K562 (cell line): Measurements from ENCODE around the gene ST6GALNAC3. TPM values are rescaled to one million over a fixed set of nuclear protein-coding genes. Genes with fewer than 3 reads are reported as not detected.

Experiments
- ATAC-seq: fragments of 200-7000 bp; cut with Tn5 transposase; 3 replicates; pipeline ENCODE4 v1.9.1; 2020; ENCODE audit warnings: moderate library complexity
- BruUV-seq: library from RNA; stranded (reverse); fragments of 400-500 nt; replicated peaks from 2 replicates; lab custom pipeline; 2021; lab: Mats Ljungman, UMichigan
- CTCF ChIA-PET: fragments of 300-600 bp; formaldehyde crosslinking; extraction: SDS; loops from one replicate; lab custom pipeline; 2021; ENCODE audit warnings: low intra/inter-chr PET ratio; lab: Yijun Ruan, JAX
- POLR2A ChIA-PET: fragments of 300-600, 350-650 bp; sonication (Branson Sonifier 250); formaldehyde crosslinking; extraction: SDS; loops from one replicate; lab custom pipeline; 2021; ENCODE audit warnings: antibody characterized with exemption, inconsistent platforms; lab: Yijun Ruan, JAX
- DNase-seq, 4 experiments: peaks; one replicate each; pipeline versions ENCODE4 v3.0.0 to v3.0.0-alpha.2; 2011 to 2018; ENCODE audit warnings: low spot score in 3 of 4, mixed read lengths in 3 of 4; ENCODE audit errors: extremely low read depth in 1 of 4
- FAIRE-seq: peaks from 2 replicates; lab custom pipeline; 2011; peaks lifted over from hg19 to GRCh38; lab: Jason Lieb, UNC
- H2AFZ ChIP-seq: 2 replicates; pipeline ENCODE4 v1.6.0; 2011; ENCODE audit warnings: low read depth, low read length, control low read depth, inconsistent platforms
- H3K27ac ChIP-seq: fragments of 200-600 bp; 3 replicates; pipeline ENCODE4 v1.8.0; 2011; ENCODE audit warnings: low read depth, mild to moderate bottlenecking, control low read depth, inconsistent platforms, low read length, moderate library complexity, mixed read lengths; ENCODE audit errors: extremely low read depth
- H3K27me3 ChIP-seq, 2 experiments: fragments of 300-600 bp in 1 of 2; 2 replicates in 1 of 2; 3 replicates in 1 of 2; pipeline versions ENCODE4 v1.6.0 to v1.8.0; 2011; ENCODE audit warnings: inconsistent platforms in 2 of 2, low read length in 2 of 2, mild to moderate bottlenecking in 1 of 2, mixed read lengths in 1 of 2, moderate library complexity in 1 of 2; ENCODE audit not compliant: control insufficient read depth in 2 of 2, insufficient read depth in 2 of 2
- H3K36me3 ChIP-seq: fragments of 300-600 bp; 3 replicates; pipeline ENCODE4 v1.8.0; 2011; ENCODE audit warnings: mild to moderate bottlenecking, low read length, inconsistent platforms; ENCODE audit not compliant: control insufficient read depth, insufficient read depth
- H3K4me1 ChIP-seq, 2 experiments: fragments of 200-600 bp in 1 of 2; replicated peaks in 1 of 2; 2 replicates in 1 of 2; 3 replicates in 1 of 2; pipeline versions ENCODE4 v1.5.1 to v1.8.0; 2011; ENCODE audit warnings: inconsistent platforms in 2 of 2, low read length in 2 of 2, mild to moderate bottlenecking in 1 of 2, mixed read lengths in 1 of 2, moderate library complexity in 1 of 2; ENCODE audit not compliant: control insufficient read depth in 2 of 2, insufficient read depth in 2 of 2
- H3K4me2 ChIP-seq: 2 replicates; pipeline ENCODE4 v1.6.1; 2011; ENCODE audit warnings: low read length, control low read depth, inconsistent platforms, mixed read lengths; ENCODE audit not compliant: insufficient read depth
- H3K4me3 ChIP-seq: fragments of 200-600 bp; sonication (generic), shearing (Covaris generic); 2 replicates; pipeline ENCODE4 v1.5.1; 2016; ENCODE audit warnings: control low read depth, inconsistent platforms
- H3K79me2 ChIP-seq: fragments of 200-600 bp; 3 replicates; pipeline ENCODE4 v1.8.0; 2011; ENCODE audit warnings: low read length, inconsistent platforms; ENCODE audit not compliant: control insufficient read depth, insufficient read depth
- H3K9ac ChIP-seq, 2 experiments: 2 replicates each; pipeline versions ENCODE4 v1.6.0 to v1.6.1; 2011; ENCODE audit warnings: low read depth in 2 of 2, low read length in 2 of 2, control low read depth in 1 of 2, inconsistent platforms in 1 of 2, mild to moderate bottlenecking in 1 of 2, mixed read lengths in 1 of 2; ENCODE audit not compliant: insufficient read depth in 1 of 2
- H3K9me1 ChIP-seq: one replicate; pipeline ENCODE4 v1.6.0; 2011; ENCODE audit warnings: inconsistent platforms, mild to moderate bottlenecking, low read length, moderate library complexity; ENCODE audit not compliant: control insufficient read depth, insufficient read depth
- H3K9me3 ChIP-seq: replicated peaks from 2 replicates; pipeline ENCODE4 v1.5.1; 2011; ENCODE audit warnings: low read depth, low read length, inconsistent platforms; ENCODE audit not compliant: control insufficient read depth, insufficient read depth
- H4K20me1 ChIP-seq: replicated peaks from 2 replicates; pipeline ENCODE4 v1.6.1; 2011; ENCODE audit warnings: low read length, inconsistent platforms, mixed read lengths; ENCODE audit not compliant: control insufficient read depth, insufficient read depth
- CREB3 ChIP-seq: fragments of 450-650 bp; conservative IDR thresholded peaks from 2 replicates; pipeline ENCODE4 v1.6.1; 2016; ENCODE audit warnings: missing genetic modification characterization, low read depth, mild to moderate bottlenecking, missing compliant biosample characterization, moderate library complexity
- FOS ChIP-seq: IDR thresholded peaks from 3 replicates; pipeline ENCODE4 v1.6.1; 2011; ENCODE audit not compliant: insufficient read length; ENCODE audit errors: extremely low read depth
- PBX2 ChIP-seq, 2 experiments: IDR thresholded peaks in 1 of 2; conservative IDR thresholded peaks in 1 of 2; 2 replicates each; pipeline ENCODE4 v1.6.1; 2016; ENCODE audit warnings: low read depth in 2 of 2, mild to moderate bottlenecking in 1 of 2, missing compliant biosample characterization in 1 of 2, missing genetic modification characterization in 1 of 2, moderate library complexity in 1 of 2
- SAFB2 ChIP-seq: fragments of 200-400 bp; formaldehyde crosslinking; IDR thresholded peaks from 2 replicates; pipeline ENCODE4 v1.6.1; 2018; ENCODE audit warnings: borderline replicate concordance, low read length, low read depth, moderate library complexity; ENCODE audit not compliant: severe bottlenecking
- TRIM24 ChIP-seq, 2 experiments: fragments of 450-650 bp; IDR thresholded peaks; 2 replicates each; pipeline ENCODE4 v1.6.1; 2016
- ZBTB12 ChIP-seq: fragments of 250-450 bp; sonication (Bioruptor Pico); IDR thresholded peaks from 2 replicates; pipeline ENCODE4 v1.4.0; 2020
- ZNF174 ChIP-seq: fragments of 250-450 bp; sonication (Bioruptor Pico); IDR thresholded peaks from 2 replicates; pipeline ENCODE4 v1.4.0; 2020; ENCODE audit warnings: mild to moderate bottlenecking
- ZNF347 ChIP-seq: fragments of 450-650 bp; formaldehyde crosslinking; IDR thresholded peaks from 2 replicates; pipeline ENCODE4 v1.4.0; 2020; ENCODE audit warnings: low read depth, mild to moderate bottlenecking, moderate library complexity
- WGBS: fragments of 100-300 bp; shearing (Covaris generic); methylation state at CpG from one replicate; pipeline ENCODE4 v1.1.6; 2016; ENCODE audit warnings: low coverage, mixed read lengths; ENCODE audit not compliant: insufficient coverage; ENCODE audit errors: missing lambda C conversion rate; 5-methylcytosine and 5-hydroxymethylcytosine counted together
- in situ Hi-C: fragments of 300-500 bp; cut with MboI; formaldehyde crosslinking; loops from 4 replicates; pipeline ENCODE4 v1.15.0; 2018; ENCODE audit warnings: inconsistent platforms, mixed read lengths
- intact Hi-C: fragments of 100-400 bp; cut with micrococcal nuclease; formaldehyde crosslinking; loops from 2 replicates; pipeline ENCODE4 v1.14.2; 2022
- polyA plus RNA-seq, 8 experiments: library from polyadenylated mRNA; depleted of rRNA in 4 of 8; stranded (reverse) in 5 of 8; unstranded in 3 of 8; fragments of >200 nt; fragmentation: Nextera tagmentation in 2 of 8; fragmentation: Illumina TruSeq in 1 of 8; extraction: Ambion mirVana in 2 of 8; extraction: Trizol in 1 of 8; gene quantifications; 2 replicates each; pipeline versions ENCODE4 v1.2.1 to v1.2.3, GENCODE V29; 2011 to 2014; ENCODE audit warnings: inconsistent platforms in 1 of 8, missing spikeins in 1 of 8
- total RNA-seq, 7 experiments: library from RNA; depleted of rRNA in 6 of 7; stranded (reverse); fragments of >200 nt in 6 of 7; fragmentation: Illumina TruSeq in 2 of 7; extraction: Trizol in 2 of 7; gene quantifications; 2 replicates each; pipeline versions ENCODE4 v1.2.1 to v1.2.3, GENCODE V29; 2011 to 2021; ENCODE audit warnings: low replicate concordance in 1 of 7

The ST6GALNAC3 gene
- total and polyA plus RNA-seq, 9 of the 15 experiments (the other 6 are each of a cell fraction or from before 2014, with no cell fraction given): 0.04 to 0.29 (median 0.18) TPM; not detected in 6

GRCh38 chr1:76611770-76612445 is 537.4 kb downstream of the ST6GALNAC3 start:
- intact Hi-C loops (no loop called here), in situ Hi-C loops (no loop called here)
- H3K9ac ChIP-seq: no peak overlapping the region
- H3K36me3 ChIP-seq: no peaks in the 10 kb centered on the region
- no peak for TF ChIP-seq ZBTB12 (CRISPR knock-in tag)
- TF ChIP-seq PBX2 (CRISPR knock-in tag; IDR thresholded peaks at IDR 0.05; ENCODE audit: low read depth): no peak
- TF ChIP-seq PBX2 (tag; conservative IDR thresholded peaks at IDR 0.05; ENCODE audit: low read depth): no peak
- no peak for TF ChIP-seq TRIM24 (IDR thresholded peaks at IDR 0.05)
- no peak for TF ChIP-seq ZNF174
- no peak for TF ChIP-seq CREB3 (tag)
- TF ChIP-seq FOS: no peak
- TF ChIP-seq ZNF347 (CRISPR knock-in tag): no peak
- no peak for TF ChIP-seq SAFB2
- no peak for ATAC-seq
- no peaks in the 10 kb centered on the region for H3K9me1 ChIP-seq
- H3K27me3 ChIP-seq: no peaks in the 10 kb centered on the region
- no peaks in the 10 kb centered on the region for H3K4me1 ChIP-seq
- ChIA-PET CTCF (no interaction called here), POLR2A (no interaction called here)
- H2AFZ ChIP-seq: no peak overlapping the region
- H3K27ac ChIP-seq: no peak overlapping the region
- no peak for FAIRE-seq
- no peaks in the 10 kb centered on the region for H3K79me2 ChIP-seq
- DNase-seq: no peak
- H3K4me3 ChIP-seq: no peak overlapping the region
- no peaks in the 10 kb centered on the region for H3K9me3 ChIP-seq
- 0% methylated on average over 5 of the region's 5 CpGs for WGBS
- H4K20me1 ChIP-seq: no peaks in the 10 kb centered on the region
- BruUV-seq: no TSS peak
- no peak overlapping the region for H3K4me2 ChIP-seq
